CD4-positive, alpha-beta memory T cell (primary cell): ENCODE data around the gene FBXO10. TPM values are rescaled to one million over a fixed set of nuclear protein-coding genes. Genes with fewer than 3 reads are reported as not detected.
"Not testable (repeated sequence)": the region's sequence is repeated elsewhere in the genome, so short reads cannot be mapped to it uniquely, and the experiment has no call there.

Experiments used
- CTCF ChIA-PET: fragments of 350-600 bp; sonication (Branson Sonifier 250); formaldehyde crosslinking; loops from one replicate; lab custom pipeline; 2021; ENCODE audit warnings: inconsistent platforms; ENCODE audit not compliant: partially characterized antibody; lab: Charles Lee
- POLR2A ChIA-PET: fragments of 350-600 bp; sonication (Branson Sonifier 250); formaldehyde crosslinking; loops from one replicate; lab custom pipeline; 2021; ENCODE audit not compliant: partially characterized antibody; lab: Charles Lee
- DNase-seq, 5 donors: peaks; one replicate each; pipeline versions ENCODE4 v3.0.0 to v3.0.0-alpha.2; 2020 to 2022; ENCODE audit warnings: mixed read lengths in 1 of 5
- H3K27ac ChIP-seq: one replicate; pipeline ENCODE4 v1.7.0; 2013; ENCODE audit warnings: low read depth, low read length
- H3K27me3 ChIP-seq: 2 replicates; pipeline ENCODE4 v1.7.0; 2013; ENCODE audit warnings: mild to moderate bottlenecking, low read length, moderate library complexity; ENCODE audit not compliant: insufficient read depth
- H3K36me3 ChIP-seq: 2 replicates; pipeline ENCODE4 v1.7.0; 2013; ENCODE audit warnings: mild to moderate bottlenecking, low read length, moderate library complexity; ENCODE audit not compliant: insufficient read depth
- H3K4me1 ChIP-seq: 2 replicates; pipeline ENCODE4 v1.7.0; 2013; ENCODE audit warnings: mild to moderate bottlenecking, low read length, moderate library complexity; ENCODE audit not compliant: insufficient read depth
- H3K4me3 ChIP-seq, 2 donors: one replicate each; pipeline ENCODE4 v1.7.0; 2013; ENCODE audit warnings: low read length in 2 of 2, mild to moderate bottlenecking in 1 of 2
- H3K9me3 ChIP-seq, 2 donors: one replicate each; pipeline ENCODE4 v1.7.0; 2013; ENCODE audit warnings: low read length in 2 of 2, control low read depth in 1 of 2; ENCODE audit not compliant: control insufficient read depth in 1 of 2
- H3K27ac Mint-ChIP-seq, 7 donors: one replicate each; pipeline ENCODE4 v1.8.0; 2020 to 2021; ENCODE audit warnings: mixed read lengths in 7 of 7, mild to moderate bottlenecking in 6 of 7, inconsistent platforms in 3 of 7, moderate library complexity in 3 of 7
- H3K27me3 Mint-ChIP-seq, 2 donors: one replicate each; pipeline ENCODE4 v1.8.0; 2020 to 2021; ENCODE audit warnings: mixed read lengths in 2 of 2
- H3K36me3 Mint-ChIP-seq, 2 donors: one replicate each; pipeline ENCODE4 v1.8.0; 2020 to 2021; ENCODE audit warnings: mixed read lengths in 2 of 2, inconsistent platforms in 1 of 2, mild to moderate bottlenecking in 1 of 2
- H3K4me1 Mint-ChIP-seq, 4 donors: one replicate each; pipeline ENCODE4 v1.8.0; 2020 to 2021; ENCODE audit warnings: mixed read lengths in 4 of 4, mild to moderate bottlenecking in 1 of 4
- H3K4me3 Mint-ChIP-seq, 8 donors: one replicate each; pipeline ENCODE4 v1.8.0; 2020 to 2021; ENCODE audit warnings: mixed read lengths in 8 of 8, mild to moderate bottlenecking in 7 of 8, moderate library complexity in 6 of 8, inconsistent platforms in 3 of 8
- H3K9me3 Mint-ChIP-seq, 8 donors: one replicate each; pipeline ENCODE4 v1.8.0; 2020 to 2021; ENCODE audit warnings: mixed read lengths in 8 of 8, mild to moderate bottlenecking in 5 of 8, inconsistent platforms in 3 of 8, moderate library complexity in 1 of 8
- intact Hi-C: fragments of 100-400 bp; cut with micrococcal nuclease; formaldehyde crosslinking; loops from one replicate; pipeline ENCODE4 v1.15.1; 2023
- polyA plus RNA-seq, 2 donors: library from polyadenylated mRNA; unstranded; fragments of 300-500 nt; fragmentation: Illumina TruSeq; gene quantifications; one replicate each; pipeline ENCODE4 v1.2.3, GENCODE V29; 2021
- total RNA-seq, 2 experiments: library from RNA; stranded (reverse); gene quantifications; one replicate each; pipeline ENCODE4 v1.2.3, GENCODE V29; 2021

FBXO10 gene
- total and polyA plus RNA-seq, 4 experiments from 2014 or later = 3.2 to 6.1 (median 5.2) TPM

- H3K27me3 Mint-ChIP-seq = peaks cover 9 to 13% of the 10 kb centered on the region in 2 donors
- no peaks in the 10 kb centered on the region for H3K9me3 ChIP-seq
- ChIA-PET CTCF (no interaction called here), POLR2A (no interaction called here)
- H3K27me3 ChIP-seq = no peaks in the 10 kb centered on the region
- intact Hi-C loops = no loop called here
- peaks cover 0 to 2% (median 0%) of the 10 kb centered on the region in 8 donors for H3K9me3 Mint-ChIP-seq
- no peak overlapping the region for H3K4me3 Mint-ChIP-seq
- H3K4me1 ChIP-seq = no peaks in the 10 kb centered on the region
- H3K36me3 ChIP-seq = no peaks in the 10 kb centered on the region
- H3K36me3 Mint-ChIP-seq = no peaks in the 10 kb centered on the region
- no peak overlapping the region for H3K27ac ChIP-seq
- H3K27ac Mint-ChIP-seq = no peak overlapping the region
- no peak for DNase-seq
- no peak overlapping the region for H3K4me3 ChIP-seq
- H3K4me1 Mint-ChIP-seq = no peaks in the 10 kb centered on the region
Observed at GRCh38 chr9:37611014-37611413, 34.8 kb upstream of the FBXO10 start.

- H3K27ac Mint-ChIP-seq = no peak overlapping the region
- peaks cover 9 to 18% of the 10 kb centered on the region in 2 donors for H3K27me3 Mint-ChIP-seq
- Histone ChIP-seq H3K9me3 (no peaks in the 10 kb centered on the region), H3K4me3 (no peak overlapping the region), H3K27me3 (no peaks in the 10 kb centered on the region), H3K4me1 (no peaks in the 10 kb centered on the region), H3K36me3 (no peaks in the 10 kb centered on the region), H3K27ac (no peak overlapping the region)
- intact Hi-C loops = no loop called here
- H3K36me3 Mint-ChIP-seq = no peaks in the 10 kb centered on the region
- POLR2A ChIA-PET = no interaction called here
- H3K4me3 Mint-ChIP-seq = no peak overlapping the region
- H3K4me1 Mint-ChIP-seq = no peaks in the 10 kb centered on the region
- H3K9me3 Mint-ChIP-seq = peaks cover 0 to 2% (median 0%) of the 10 kb centered on the region in 8 donors
- DNase-seq = no peak
- CTCF ChIA-PET = no interaction called here
Observed at GRCh38 chr9:37609735-37610397, 33.7 kb upstream of the FBXO10 start.

GRCh38 chr9:37608250-37608649 is 32.1 kb upstream of the FBXO10 start:
- no peaks in the 10 kb centered on the region for H3K36me3 ChIP-seq
- H3K27ac ChIP-seq = no peak overlapping the region
- no peaks in the 10 kb centered on the region for H3K36me3 Mint-ChIP-seq
- H3K27ac Mint-ChIP-seq = peak overlapping the region in 1 of 7 donors; percentile 10
- ChIA-PET CTCF (no interaction called here), POLR2A (no interaction called here)
- H3K4me1 ChIP-seq = no peaks in the 10 kb centered on the region
- peaks cover 0 to 2% (median 0%) of the 10 kb centered on the region in 8 donors for H3K9me3 Mint-ChIP-seq
- H3K9me3 ChIP-seq = no peaks in the 10 kb centered on the region
- intact Hi-C loops = no loop called here
- no peak overlapping the region for H3K4me3 ChIP-seq
- DNase-seq = no peak
- peaks cover 12 to 20% of the 10 kb centered on the region in 2 donors for H3K27me3 Mint-ChIP-seq
- no peak overlapping the region for H3K4me3 Mint-ChIP-seq
- no peaks in the 10 kb centered on the region for H3K4me1 Mint-ChIP-seq
- H3K27me3 ChIP-seq = peaks cover 2% of the 10 kb centered on the region

GRCh38 chr9:37604296-37604695 is 28.1 kb upstream of the FBXO10 start:
- POLR2A ChIA-PET = no interaction called here
- CTCF ChIA-PET = no interaction called here
- H3K4me3 Mint-ChIP-seq = no peak overlapping the region
- Histone ChIP-seq H3K9me3 (no peaks in the 10 kb centered on the region), H3K27me3 (peaks cover 5% of the 10 kb centered on the region), H3K27ac (no peak overlapping the region), H3K36me3 (no peaks in the 10 kb centered on the region), H3K4me3 (no peak overlapping the region), H3K4me1 (no peaks in the 10 kb centered on the region)
- H3K27ac Mint-ChIP-seq = no peak overlapping the region
- peaks cover 0 to 2% (median 0%) of the 10 kb centered on the region in 8 donors for H3K9me3 Mint-ChIP-seq
- peaks cover 14 to 28% of the 10 kb centered on the region in 2 donors for H3K27me3 Mint-ChIP-seq
- DNase-seq = no peak
- no peaks in the 10 kb centered on the region for H3K36me3 Mint-ChIP-seq
- H3K4me1 Mint-ChIP-seq = no peaks in the 10 kb centered on the region
- intact Hi-C loops = no loop called here

GRCh38 chr9:37602817-37603216 is 26.6 kb upstream of the FBXO10 start:
- DNase-seq = no peak
- Histone ChIP-seq H3K4me1 (no peaks in the 10 kb centered on the region), H3K9me3 (no peaks in the 10 kb centered on the region), H3K27ac (no peak overlapping the region), H3K27me3 (peaks cover 5% of the 10 kb centered on the region), H3K36me3 (no peaks in the 10 kb centered on the region), H3K4me3 (no peak overlapping the region)
- ChIA-PET CTCF (no interaction called here), POLR2A (no interaction called here)
- H3K4me1 Mint-ChIP-seq = no peaks in the 10 kb centered on the region
- intact Hi-C loops = no loop called here
- no peak overlapping the region for H3K4me3 Mint-ChIP-seq
- peaks cover 11 to 25% of the 10 kb centered on the region in 2 donors for H3K27me3 Mint-ChIP-seq
- no peaks in the 10 kb centered on the region for H3K36me3 Mint-ChIP-seq
- H3K27ac Mint-ChIP-seq = no peak overlapping the region
- H3K9me3 Mint-ChIP-seq = no peaks in the 10 kb centered on the region

GRCh38 chr9:37602061-37602460 is 25.9 kb upstream of the FBXO10 start:
- H3K4me1 Mint-ChIP-seq, DNase-seq, H3K36me3 Mint-ChIP-seq, H3K9me3 Mint-ChIP-seq, H3K4me3 ChIP-seq, H3K27ac Mint-ChIP-seq, intact Hi-C loops, CTCF ChIA-PET, H3K4me3 Mint-ChIP-seq, H3K4me1 ChIP-seq, H3K9me3 ChIP-seq, H3K27me3 ChIP-seq, H3K27ac ChIP-seq, H3K36me3 ChIP-seq, POLR2A ChIA-PET: not testable (repeated sequence)
- H3K27me3 Mint-ChIP-seq = peaks cover 8 to 27% of the 10 kb centered on the region in 2 donors

GRCh38 chr9:37596504-37596903 is 20.3 kb upstream of the FBXO10 start:
- no peak overlapping the region for H3K4me3 Mint-ChIP-seq
- ChIA-PET POLR2A (no interaction called here), CTCF (interaction anchor here (1.3 to 7.5 kb wide), 2 partner anchors 19 to 181 kb away, joined by 6 to 40 read pairs; partner anchors contain the start of gene FBXO10)
- peaks cover 0 to 4% (median 0%) of the 10 kb centered on the region in 8 donors for H3K9me3 Mint-ChIP-seq
- Histone ChIP-seq H3K4me1 (peaks cover 21% of the 10 kb centered on the region), H3K36me3 (no peaks in the 10 kb centered on the region), H3K9me3 (no peaks in the 10 kb centered on the region), H3K4me3 (no peak overlapping the region), H3K27me3 (no peaks in the 10 kb centered on the region), H3K27ac (no peak overlapping the region)
- intact Hi-C loops = no loop called here
- peaks cover 3 to 20% of the 10 kb centered on the region in 2 donors for H3K27me3 Mint-ChIP-seq
- peaks cover 0 to 11% of the 10 kb centered on the region in 2 donors for H3K36me3 Mint-ChIP-seq
- no peak for DNase-seq
- peaks cover 10 to 28% (median 20%) of the 10 kb centered on the region in 4 donors for H3K4me1 Mint-ChIP-seq
- peak overlapping the region in 1 of 7 donors; percentile 42 for H3K27ac Mint-ChIP-seq
